Ishikawa (cell line): Measurements from ENCODE around the gene STRIP1.

Experiments
- CEBPB ChIP-seq: IDR thresholded peaks from 2 replicates; pipeline ENCODE4 v1.6.1; 2012
- CREB1 ChIP-seq: IDR thresholded peaks from 2 replicates; pipeline ENCODE4 v1.6.1; 2012; ENCODE audit warnings: low read depth
- EGR1 ChIP-seq: IDR thresholded peaks from 2 replicates; pipeline ENCODE4 v1.6.1; 2012
- EP300 ChIP-seq: IDR thresholded peaks from 2 replicates; pipeline ENCODE4 v1.6.1; 2012; ENCODE audit warnings: borderline replicate concordance
- FOXM1 ChIP-seq: IDR thresholded peaks from 2 replicates; pipeline ENCODE4 v1.6.1; 2012; ENCODE audit warnings: low read depth, borderline replicate concordance
- NFIC ChIP-seq: IDR thresholded peaks from 2 replicates; pipeline ENCODE4 v1.6.1; 2012
- RAD21 ChIP-seq: IDR thresholded peaks from 2 replicates; pipeline ENCODE4 v1.6.1; 2012; ENCODE audit warnings: low read depth
- TAF1 ChIP-seq: IDR thresholded peaks from 2 replicates; pipeline ENCODE4 v1.6.1; 2012; ENCODE audit warnings: low read depth, mild to moderate bottlenecking
- TCF12 ChIP-seq: IDR thresholded peaks from 2 replicates; pipeline ENCODE4 v1.6.1; 2012; ENCODE audit warnings: low read depth
- TEAD4 ChIP-seq: IDR thresholded peaks from 2 replicates; pipeline ENCODE4 v1.6.1; 2012
- YY1 ChIP-seq: IDR thresholded peaks from 2 replicates; pipeline ENCODE4 v1.6.1; 2012; ENCODE audit warnings: low read depth
- ZBTB7A ChIP-seq: IDR thresholded peaks from 2 replicates; pipeline ENCODE4 v1.6.1; 2012; ENCODE audit warnings: low read depth
- TF ChIP-seq, protein P1 (sequence below): IDR thresholded peaks from 2 replicates; pipeline ENCODE4 v1.6.1; 2012
- TF ChIP-seq, protein P2 (sequence below): IDR thresholded peaks from 2 replicates; pipeline ENCODE4 v1.6.1; 2012
- TF ChIP-seq, protein P3 (sequence below): IDR thresholded peaks from 2 replicates; pipeline ENCODE4 v1.6.1; 2012; ENCODE audit warnings: low read depth, mild to moderate bottlenecking

STRIP1 gene

GRCh38 chr1:110085671-110086070, 51.2 kb downstream of the STRIP1 start:
- TF ChIP-seq, protein P1, sequence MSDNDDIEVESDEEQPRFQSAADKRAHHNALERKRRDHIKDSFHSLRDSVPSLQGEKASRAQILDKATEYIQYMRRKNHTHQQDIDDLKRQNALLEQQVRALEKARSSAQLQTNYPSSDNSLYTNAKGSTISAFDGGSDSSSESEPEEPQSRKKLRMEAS: no peak
- TF ChIP-seq EGR1 (no peak), RAD21 (no peak), TCF12 (no peak)

- TF ChIP-seq EP300: no peak
Measured at GRCh38 chr1:110086961-110087360, 52.5 kb downstream of the STRIP1 start.

- TF ChIP-seq TCF12 (no peak), RAD21 (peak; percentile 65)
- TF ChIP-seq, protein P1: no peak
Measured at GRCh38 chr1:110087812-110088738, 53.7 kb downstream of the STRIP1 start.

GRCh38 chr1:110088739-110089316, 54.4 kb downstream of the STRIP1 start:
- no peak for TF ChIP-seq YY1
- no peak for TF ChIP-seq CREB1
- TF ChIP-seq TCF12: no peak
- TF ChIP-seq ZBTB7A: no peak
- TF ChIP-seq, protein P1: no peak
- no peak for TF ChIP-seq EGR1
- no peak for TF ChIP-seq CEBPB
- TF ChIP-seq TAF1: no peak
- no peak for TF ChIP-seq FOXM1
- TF ChIP-seq, protein P2, sequence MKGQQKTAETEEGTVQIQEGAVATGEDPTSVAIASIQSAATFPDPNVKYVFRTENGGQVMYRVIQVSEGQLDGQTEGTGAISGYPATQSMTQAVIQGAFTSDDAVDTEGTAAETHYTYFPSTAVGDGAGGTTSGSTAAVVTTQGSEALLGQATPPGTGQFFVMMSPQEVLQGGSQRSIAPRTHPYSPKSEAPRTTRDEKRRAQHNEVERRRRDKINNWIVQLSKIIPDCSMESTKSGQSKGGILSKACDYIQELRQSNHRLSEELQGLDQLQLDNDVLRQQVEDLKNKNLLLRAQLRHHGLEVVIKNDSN: no peak
- TF ChIP-seq RAD21: no peak
- TF ChIP-seq, protein P3, sequence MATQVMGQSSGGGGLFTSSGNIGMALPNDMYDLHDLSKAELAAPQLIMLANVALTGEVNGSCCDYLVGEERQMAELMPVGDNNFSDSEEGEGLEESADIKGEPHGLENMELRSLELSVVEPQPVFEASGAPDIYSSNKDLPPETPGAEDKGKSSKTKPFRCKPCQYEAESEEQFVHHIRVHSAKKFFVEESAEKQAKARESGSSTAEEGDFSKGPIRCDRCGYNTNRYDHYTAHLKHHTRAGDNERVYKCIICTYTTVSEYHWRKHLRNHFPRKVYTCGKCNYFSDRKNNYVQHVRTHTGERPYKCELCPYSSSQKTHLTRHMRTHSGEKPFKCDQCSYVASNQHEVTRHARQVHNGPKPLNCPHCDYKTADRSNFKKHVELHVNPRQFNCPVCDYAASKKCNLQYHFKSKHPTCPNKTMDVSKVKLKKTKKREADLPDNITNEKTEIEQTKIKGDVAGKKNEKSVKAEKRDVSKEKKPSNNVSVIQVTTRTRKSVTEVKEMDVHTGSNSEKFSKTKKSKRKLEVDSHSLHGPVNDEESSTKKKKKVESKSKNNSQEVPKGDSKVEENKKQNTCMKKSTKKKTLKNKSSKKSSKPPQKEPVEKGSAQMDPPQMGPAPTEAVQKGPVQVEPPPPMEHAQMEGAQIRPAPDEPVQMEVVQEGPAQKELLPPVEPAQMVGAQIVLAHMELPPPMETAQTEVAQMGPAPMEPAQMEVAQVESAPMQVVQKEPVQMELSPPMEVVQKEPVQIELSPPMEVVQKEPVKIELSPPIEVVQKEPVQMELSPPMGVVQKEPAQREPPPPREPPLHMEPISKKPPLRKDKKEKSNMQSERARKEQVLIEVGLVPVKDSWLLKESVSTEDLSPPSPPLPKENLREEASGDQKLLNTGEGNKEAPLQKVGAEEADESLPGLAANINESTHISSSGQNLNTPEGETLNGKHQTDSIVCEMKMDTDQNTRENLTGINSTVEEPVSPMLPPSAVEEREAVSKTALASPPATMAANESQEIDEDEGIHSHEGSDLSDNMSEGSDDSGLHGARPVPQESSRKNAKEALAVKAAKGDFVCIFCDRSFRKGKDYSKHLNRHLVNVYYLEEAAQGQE: no peak
- TF ChIP-seq EP300: no peak
- TF ChIP-seq TEAD4: no peak
- TF ChIP-seq NFIC: no peak

GRCh38 chr1:110089561-110090275, 55.3 kb downstream of the STRIP1 start:
- TF ChIP-seq TAF1: no peak
- no peak for TF ChIP-seq EP300
- TF ChIP-seq, protein P2: no peak
- no peak for TF ChIP-seq YY1
- TF ChIP-seq FOXM1: no peak
- no peak for TF ChIP-seq EGR1
- TF ChIP-seq NFIC: no peak
- TF ChIP-seq, protein P1: no peak
- TF ChIP-seq RAD21: no peak
- no peak for TF ChIP-seq ZBTB7A
- TF ChIP-seq, protein P3: no peak
- no peak for TF ChIP-seq TEAD4
- TF ChIP-seq CEBPB: no peak
- TF ChIP-seq CREB1: no peak
- TF ChIP-seq TCF12: no peak
